ENCODE results near the gene POLR3A. TPM values are rescaled to one million over a fixed set of nuclear protein-coding genes. Genes with fewer than 3 reads are reported as not detected.
A peak's percentile ranks its signal among the peaks of the same experiment; 100 is the strongest.

POLR3A gene
- total RNA-seq, 1 experiment from 2014 or later, result 97.2 TPM

DNA sequence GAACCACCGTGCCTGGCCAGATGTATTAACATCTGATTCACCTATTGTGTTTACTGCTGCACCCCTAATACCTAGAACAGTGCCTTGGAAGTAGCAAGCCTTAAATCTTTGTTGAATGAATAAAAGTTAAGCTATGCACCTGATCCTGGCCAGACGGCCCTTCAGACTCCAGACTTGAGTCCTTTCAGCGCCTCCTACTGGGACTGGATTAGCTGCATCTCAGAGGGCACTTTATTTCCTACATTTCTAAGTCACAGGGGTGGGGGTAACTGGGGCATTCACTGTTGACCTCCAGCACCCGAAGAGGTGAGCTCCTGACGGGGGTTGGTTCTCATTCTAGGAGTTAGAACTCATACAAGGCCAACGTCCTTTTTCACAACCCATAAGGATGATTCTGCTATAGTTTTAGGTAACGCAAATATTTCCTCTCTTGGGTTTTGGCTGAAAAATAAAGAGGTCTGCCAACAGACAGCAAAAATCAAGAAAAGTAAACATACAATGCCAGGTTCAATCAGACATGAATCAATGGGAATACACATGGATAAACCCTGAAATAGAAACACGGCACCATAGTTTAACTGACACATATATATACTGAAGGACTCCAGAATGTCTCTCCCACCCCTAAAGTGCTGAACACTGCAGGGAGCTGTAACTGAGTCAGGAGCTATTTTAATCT, 54.8 kb downstream of the POLR3A start:
- Histone ChIP-seq H3K9me3 (ENCODE audit: low read length) (no peaks in the 10 kb centered on the region), H3K9me2 (replicated peaks; ENCODE audit: low read length) (no peaks in the 10 kb centered on the region), H3K36me3 (ENCODE audit: low read depth, low read length) (peaks cover 45% of the 10 kb centered on the region), H3F3A (ENCODE audit: low read length, unreplicated experiment) (peaks cover 4% of the 10 kb centered on the region), H3K4me3 (ENCODE audit: low read length) (no peak overlapping the region), H3K4me1 (ENCODE audit: insufficient read depth, low read length) (peaks cover 14% of the 10 kb centered on the region), H2AFZ (ENCODE audit: low read length) (no peak overlapping the region), H3K27me3 (ENCODE audit: low read length) (no peaks in the 10 kb centered on the region), H3K4me2 (ENCODE audit: low read length) (no peak overlapping the region), H3K27ac (ENCODE audit: low read length) (no peak overlapping the region), H3K79me2 (ENCODE audit: low read length) (no peaks in the 10 kb centered on the region), H4K20me1 (ENCODE audit: low read length) (no peaks in the 10 kb centered on the region), H3K9ac (ENCODE audit: low read length) (no peak overlapping the region)
- ChIA-PET POLR2A (ENCODE audit: unreplicated experiment) (interaction anchor here (0.6 kb wide), 2 partner anchors 9 to 45 kb away, joined by 4 to 6 read pairs; no protein-coding TSS in a partner anchor), CTCF (interaction anchor here (0.5 to 1.7 kb wide), 11 partner anchors 9 to 130 kb away, joined by 3 to 17 read pairs (median 7); partner anchors contain the start of gene DLG5)
- intact Hi-C loops (cut with micrococcal nuclease), result no loop called here
- TF ChIP-seq EZH2 (IDR thresholded peaks at IDR 0.05; ENCODE audit: low read length, unreplicated experiment) (no peak), EZH2phosphoT487 (IDR thresholded peaks at IDR 0.05; ENCODE audit: borderline replicate concordance, low read length) (no peak)
- TF ChIP-seq, protein P1, sequence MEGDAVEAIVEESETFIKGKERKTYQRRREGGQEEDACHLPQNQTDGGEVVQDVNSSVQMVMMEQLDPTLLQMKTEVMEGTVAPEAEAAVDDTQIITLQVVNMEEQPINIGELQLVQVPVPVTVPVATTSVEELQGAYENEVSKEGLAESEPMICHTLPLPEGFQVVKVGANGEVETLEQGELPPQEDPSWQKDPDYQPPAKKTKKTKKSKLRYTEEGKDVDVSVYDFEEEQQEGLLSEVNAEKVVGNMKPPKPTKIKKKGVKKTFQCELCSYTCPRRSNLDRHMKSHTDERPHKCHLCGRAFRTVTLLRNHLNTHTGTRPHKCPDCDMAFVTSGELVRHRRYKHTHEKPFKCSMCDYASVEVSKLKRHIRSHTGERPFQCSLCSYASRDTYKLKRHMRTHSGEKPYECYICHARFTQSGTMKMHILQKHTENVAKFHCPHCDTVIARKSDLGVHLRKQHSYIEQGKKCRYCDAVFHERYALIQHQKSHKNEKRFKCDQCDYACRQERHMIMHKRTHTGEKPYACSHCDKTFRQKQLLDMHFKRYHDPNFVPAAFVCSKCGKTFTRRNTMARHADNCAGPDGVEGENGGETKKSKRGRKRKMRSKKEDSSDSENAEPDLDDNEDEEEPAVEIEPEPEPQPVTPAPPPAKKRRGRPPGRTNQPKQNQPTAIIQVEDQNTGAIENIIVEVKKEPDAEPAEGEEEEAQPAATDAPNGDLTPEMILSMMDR (conservative IDR thresholded peaks at IDR 0.05; ENCODE audit: low read depth, low read length), result peak; percentile 99
- no TSS peak for BruUV-seq (replicated peaks)
- peak; percentile 89 for DNase-seq
- peak; percentile 13 for ATAC-seq

DNA sequence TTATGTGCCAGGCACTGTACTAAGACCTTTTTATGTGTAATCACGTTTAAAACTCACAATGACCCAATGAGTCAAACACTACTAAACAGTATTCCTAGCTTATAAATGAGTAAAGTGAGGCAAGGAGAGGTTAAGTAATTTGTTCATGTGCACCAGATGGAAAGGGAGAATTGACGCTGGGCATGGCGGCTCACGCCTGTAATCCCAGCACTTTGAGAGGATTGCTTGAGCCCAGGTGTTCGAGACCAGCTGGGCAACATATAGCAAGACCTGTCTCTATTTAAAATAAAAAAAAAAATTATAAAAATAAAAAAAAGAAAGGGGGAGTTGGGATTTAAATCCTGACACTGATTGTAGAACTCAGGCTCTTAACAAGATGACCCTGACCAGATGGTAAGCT, 56.0 kb downstream of the POLR3A start:
- Histone ChIP-seq H3K9ac (ENCODE audit: low read length) (no peak overlapping the region), H3K4me3 (ENCODE audit: low read length) (no peak overlapping the region), H3K9me3 (ENCODE audit: low read length) (no peaks in the 10 kb centered on the region), H3K4me1 (ENCODE audit: insufficient read depth, low read length) (peaks cover 14% of the 10 kb centered on the region), H2AFZ (ENCODE audit: low read length) (no peak overlapping the region), H4K20me1 (ENCODE audit: low read length) (no peaks in the 10 kb centered on the region), H3K27ac (ENCODE audit: low read length) (no peak overlapping the region), H3K36me3 (ENCODE audit: low read depth, low read length) (peaks cover 36% of the 10 kb centered on the region), H3K79me2 (ENCODE audit: low read length) (no peaks in the 10 kb centered on the region), H3K9me2 (replicated peaks; ENCODE audit: low read length) (no peaks in the 10 kb centered on the region), H3F3A (ENCODE audit: low read length, unreplicated experiment) (peaks cover 4% of the 10 kb centered on the region), H3K4me2 (ENCODE audit: low read length) (no peak overlapping the region), H3K27me3 (ENCODE audit: low read length) (no peaks in the 10 kb centered on the region)
- intact Hi-C loops (cut with micrococcal nuclease), result no loop called here
- TF ChIP-seq, protein P1 (conservative IDR thresholded peaks at IDR 0.05; ENCODE audit: low read depth, low read length), result no peak
- no peak for TF ChIP-seq EZH2 (IDR thresholded peaks at IDR 0.05; ENCODE audit: low read length, unreplicated experiment)
- no peak for TF ChIP-seq EZH2phosphoT487 (IDR thresholded peaks at IDR 0.05; ENCODE audit: borderline replicate concordance, low read length)
- POLR2A ChIA-PET (ENCODE audit: unreplicated experiment), result interaction anchor here (0.6 to 0.7 kb wide), 2 partner anchors 24 to 809 kb away, joined by 3 to 7 read pairs; no protein-coding TSS in a partner anchor
- CTCF ChIA-PET, result no interaction called here
- no peak for ATAC-seq
- BruUV-seq (replicated peaks), result no TSS peak
- DNase-seq, result no peak

DNA sequence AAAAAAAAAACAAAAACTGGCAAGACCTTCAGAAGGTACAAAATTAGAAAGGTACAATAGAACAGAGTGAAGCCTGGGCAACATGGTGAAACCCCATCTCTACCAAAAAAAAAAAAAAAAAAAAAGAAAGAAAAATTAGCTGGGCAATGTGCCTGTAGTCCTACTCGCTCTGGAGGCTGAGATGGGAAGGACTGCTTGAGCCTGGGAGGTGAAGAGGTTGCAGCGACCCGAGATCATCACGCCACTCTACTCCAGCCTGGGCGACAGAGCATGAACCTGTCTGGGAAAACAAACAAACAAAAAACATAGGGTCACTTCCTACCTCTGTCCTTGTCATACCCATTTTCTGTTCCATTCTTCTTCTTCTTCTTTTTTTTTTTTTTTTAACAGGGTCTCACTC, 57.2 kb downstream of the POLR3A start:
- no peaks in the 10 kb centered on the region for H3K9me3 ChIP-seq (ENCODE audit: low read length)
- no peak overlapping the region for H3K4me2 ChIP-seq (ENCODE audit: low read length)
- no peaks in the 10 kb centered on the region for H3K79me2 ChIP-seq (ENCODE audit: low read length)
- H3K27me3 ChIP-seq (ENCODE audit: low read length), result no peaks in the 10 kb centered on the region
- CTCF ChIA-PET, result no interaction called here
- no peak overlapping the region for H3K9ac ChIP-seq (ENCODE audit: low read length)
- no TSS peak for BruUV-seq (replicated peaks)
- H3K27ac ChIP-seq (ENCODE audit: low read length), result peak overlapping the region; percentile 53; the same call in 1 of the 2 replicates
- no peaks in the 10 kb centered on the region for H4K20me1 ChIP-seq (ENCODE audit: low read length)
- no peak overlapping the region for H2AFZ ChIP-seq (ENCODE audit: low read length)
- peaks cover 14% of the 10 kb centered on the region for H3K4me1 ChIP-seq (ENCODE audit: insufficient read depth, low read length)
- H3K9me2 ChIP-seq (replicated peaks; ENCODE audit: low read length), result no peaks in the 10 kb centered on the region
- ATAC-seq (no peak), DNase-seq (no peak)
- H3K36me3 ChIP-seq (ENCODE audit: low read depth, low read length), result peaks cover 25% of the 10 kb centered on the region
- TF ChIP-seq EZH2phosphoT487 (IDR thresholded peaks at IDR 0.05; ENCODE audit: borderline replicate concordance, low read length), result no peak
- TF ChIP-seq, protein P1 (conservative IDR thresholded peaks at IDR 0.05; ENCODE audit: low read depth, low read length), result no peak
- TF ChIP-seq EZH2 (IDR thresholded peaks at IDR 0.05; ENCODE audit: low read length, unreplicated experiment), result no peak
- POLR2A ChIA-PET (ENCODE audit: unreplicated experiment), result interaction anchor here (0.6 kb wide), 2 partner anchors 65 to 1349 kb away, joined by 6 to 26 read pairs; no protein-coding TSS in a partner anchor
- no peak overlapping the region for H3K4me3 ChIP-seq (ENCODE audit: low read length)
- intact Hi-C loops (cut with micrococcal nuclease), result no loop called here
- peaks cover 4% of the 10 kb centered on the region for H3F3A ChIP-seq (ENCODE audit: low read length, unreplicated experiment)

Measured in PC-3 (cell line).